OCI-LY1 (cell line): ENCODE measurements around the gene DFFA.

ENCODE experiments used
- EZH2 ChIP-seq: fragments of 200-600 bp; sonication (generic), shearing (Covaris generic); IDR thresholded peaks from 2 replicates; pipeline ENCODE4 v1.8.0; 2017; ENCODE audit warnings: borderline replicate concordance, mixed run types, mild to moderate bottlenecking, antibody characterized with exemption, low read length, moderate library complexity, mixed read lengths
- TF ChIP-seq, protein P1 (sequence below): fragments of 200-600 bp; sonication (generic), shearing (Covaris generic); IDR thresholded peaks from 2 replicates; pipeline ENCODE4 v1.5.1; 2017; ENCODE audit warnings: mild to moderate bottlenecking, antibody characterized with exemption, low read length, moderate library complexity, mixed read lengths

DNA sequence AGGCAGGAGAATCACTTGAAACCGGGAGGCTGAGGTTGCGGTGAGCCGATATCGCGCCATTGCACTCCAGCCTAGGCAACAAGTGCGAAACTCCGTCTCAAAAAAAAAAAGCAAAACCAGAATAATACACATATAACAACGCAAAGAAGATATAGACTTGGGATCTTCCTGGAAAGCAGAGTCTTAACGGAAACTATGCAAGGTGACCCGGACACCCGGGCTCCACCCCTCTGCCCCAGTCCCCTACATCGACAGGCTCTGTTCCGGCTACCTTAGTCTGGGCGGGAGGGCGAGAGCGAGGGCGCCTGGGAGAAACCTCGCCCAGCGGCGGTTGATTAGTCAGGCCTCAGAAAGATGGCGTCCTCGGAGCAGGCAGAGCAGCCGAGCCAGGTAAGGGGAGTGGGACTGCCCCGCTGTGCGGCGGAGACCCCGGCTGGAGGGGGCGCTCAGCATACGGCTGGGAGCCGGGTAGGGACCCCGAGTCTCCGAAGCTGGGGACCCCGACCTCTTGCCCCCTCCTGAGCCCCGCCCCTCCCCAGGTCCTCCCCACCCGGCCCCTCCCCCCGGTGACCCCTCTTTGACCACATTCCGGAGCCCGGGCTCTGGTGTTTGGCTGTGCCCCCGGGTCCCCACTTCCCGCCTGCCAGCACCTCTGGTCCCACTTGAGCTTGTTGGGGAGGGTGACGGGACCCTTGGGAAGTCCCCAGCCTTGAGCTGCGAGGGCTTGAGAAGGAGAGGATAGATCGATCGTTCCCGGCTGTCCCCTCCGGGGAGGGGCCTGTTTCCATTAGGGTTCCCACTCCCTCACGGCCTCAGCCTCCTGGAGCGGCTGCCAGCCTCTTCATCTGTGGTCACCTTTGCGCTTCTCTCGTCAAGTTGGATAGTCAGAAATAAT, 2.5 kb upstream of the DFFA start, which contains the start of gene PEX14:
- TF ChIP-seq, protein P1, sequence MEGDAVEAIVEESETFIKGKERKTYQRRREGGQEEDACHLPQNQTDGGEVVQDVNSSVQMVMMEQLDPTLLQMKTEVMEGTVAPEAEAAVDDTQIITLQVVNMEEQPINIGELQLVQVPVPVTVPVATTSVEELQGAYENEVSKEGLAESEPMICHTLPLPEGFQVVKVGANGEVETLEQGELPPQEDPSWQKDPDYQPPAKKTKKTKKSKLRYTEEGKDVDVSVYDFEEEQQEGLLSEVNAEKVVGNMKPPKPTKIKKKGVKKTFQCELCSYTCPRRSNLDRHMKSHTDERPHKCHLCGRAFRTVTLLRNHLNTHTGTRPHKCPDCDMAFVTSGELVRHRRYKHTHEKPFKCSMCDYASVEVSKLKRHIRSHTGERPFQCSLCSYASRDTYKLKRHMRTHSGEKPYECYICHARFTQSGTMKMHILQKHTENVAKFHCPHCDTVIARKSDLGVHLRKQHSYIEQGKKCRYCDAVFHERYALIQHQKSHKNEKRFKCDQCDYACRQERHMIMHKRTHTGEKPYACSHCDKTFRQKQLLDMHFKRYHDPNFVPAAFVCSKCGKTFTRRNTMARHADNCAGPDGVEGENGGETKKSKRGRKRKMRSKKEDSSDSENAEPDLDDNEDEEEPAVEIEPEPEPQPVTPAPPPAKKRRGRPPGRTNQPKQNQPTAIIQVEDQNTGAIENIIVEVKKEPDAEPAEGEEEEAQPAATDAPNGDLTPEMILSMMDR = no peak
- TF ChIP-seq EZH2 = no peak
